Panc1 (cell line): ENCODE measurements around the gene TSPAN16. TPM values are rescaled to one million over a fixed set of nuclear protein-coding genes. Genes with fewer than 3 reads are reported as not detected.

Experiments
- ATAC-seq: fragments of 200-7000 bp; cut with Tn5 transposase; 2 replicates; pipeline ENCODE4 v1.9.1; 2020; ENCODE audit warnings: mild to moderate bottlenecking, moderate library complexity
- BruUV-seq: library from RNA; stranded (reverse); fragments of 400-500 nt; replicated peaks from 2 replicates; lab custom pipeline; 2021; lab: Mats Ljungman, UMichigan
- CTCF ChIA-PET: fragments of 300-600 bp; sonication (Branson Sonifier 250); formaldehyde crosslinking; loops from one replicate; lab custom pipeline; 2022; ENCODE audit warnings: antibody characterized with exemption; lab: Charles Lee
- POLR2A ChIA-PET: fragments of 300-600 bp; sonication (Branson Sonifier 250); formaldehyde crosslinking; loops from one replicate; lab custom pipeline; 2022; ENCODE audit warnings: antibody characterized with exemption; lab: Charles Lee
- DNase-seq: peaks from one replicate; pipeline ENCODE4 v3.0.0-alpha.2; 2010; ENCODE audit warnings: low read depth, low spot score
- H3K27ac ChIP-seq: 2 replicates; pipeline ENCODE4 v1.5.1; 2011; ENCODE audit warnings: mild to moderate bottlenecking, low read length, inconsistent platforms
- H3K27me3 ChIP-seq: fragments of 200-500 bp; sonication (Bioruptor generic); 2 replicates; pipeline ENCODE4 v1.6.0; 2014; ENCODE audit warnings: low read length, inconsistent platforms; ENCODE audit not compliant: control insufficient read depth, insufficient read depth
- H3K36me3 ChIP-seq: fragments of 200-500 bp; sonication (Bioruptor generic); 2 replicates; pipeline ENCODE4 v1.5.1; 2014; ENCODE audit warnings: inconsistent platforms, mild to moderate bottlenecking, low read length, moderate library complexity; ENCODE audit not compliant: control insufficient read depth, insufficient read depth
- H3K4me1 ChIP-seq: 2 replicates; pipeline ENCODE4 v1.5.1; 2011; ENCODE audit warnings: inconsistent platforms, mild to moderate bottlenecking, low read length, moderate library complexity; ENCODE audit not compliant: control insufficient read depth, insufficient read depth
- H3K4me3 ChIP-seq, 2 experiments: 2 replicates each; pipeline ENCODE4 v1.5.1; 2011 to 2012; ENCODE audit warnings: low read depth in 2 of 2, low read length in 2 of 2, mild to moderate bottlenecking in 2 of 2, inconsistent platforms in 1 of 2, moderate library complexity in 1 of 2
- H3K9me3 ChIP-seq: fragments of 200-500 bp; sonication (Bioruptor generic); 2 replicates; pipeline ENCODE4 v1.5.1; 2014; ENCODE audit warnings: low read depth, mild to moderate bottlenecking, inconsistent platforms, low read length, moderate library complexity; ENCODE audit not compliant: control insufficient read depth, insufficient read depth
- CTCF ChIP-seq: fragments of 450-650 bp; IDR thresholded peaks from 2 replicates; pipeline ENCODE4 v1.5.1; 2017; ENCODE audit warnings: mild to moderate bottlenecking
- POLR2AphosphoS5 ChIP-seq: IDR thresholded peaks from 2 replicates; pipeline ENCODE4 v1.6.1; 2012; ENCODE audit warnings: mild to moderate bottlenecking, low read depth, low read length, moderate library complexity
- REST ChIP-seq, 2 experiments: IDR thresholded peaks; 2 replicates each; pipeline ENCODE4 v1.6.1; 2011 to 2012; ENCODE audit warnings: low read depth in 2 of 2, control low read depth in 1 of 2, low read length in 1 of 2, mild to moderate bottlenecking in 1 of 2, moderate library complexity in 1 of 2; ENCODE audit not compliant: insufficient read depth in 1 of 2
- SIN3A ChIP-seq: IDR thresholded peaks from 2 replicates; pipeline ENCODE4 v1.6.1; 2012; ENCODE audit warnings: low read depth, mild to moderate bottlenecking, low read length, moderate library complexity, borderline replicate concordance; ENCODE audit not compliant: insufficient read depth
- TCF7L2 ChIP-seq: IDR thresholded peaks from 2 replicates; pipeline ENCODE4 v1.6.1; 2011; ENCODE audit warnings: mild to moderate bottlenecking, low read depth, low read length, inconsistent platforms
- in situ Hi-C: cut with HindIII; loops from 2 replicates; pipeline ENCODE4 v1.10.0; 2016; ENCODE audit warnings: low sequenced_read_pairs, low pct_unique_long_range_greater_than_20kb
- intact Hi-C: fragments of 100-400 bp; cut with micrococcal nuclease; formaldehyde crosslinking; loops from one replicate; pipeline ENCODE4 v1.10.0; 2022; ENCODE audit not compliant: unreplicated experiment
- total RNA-seq: library from RNA; stranded (reverse); gene quantifications from one replicate; pipeline ENCODE4 v1.2.1, GENCODE V29; 2021; ENCODE audit not compliant: unreplicated experiment

The TSPAN16 gene
- total RNA-seq, 1 experiment from 2014 or later = not detected

GRCh38 chr19:11324748-11325389 lies 28.9 kb downstream of the TSPAN16 start:
- Histone ChIP-seq H3K36me3 (no peaks in the 10 kb centered on the region; the same call in 1 of the 2 replicates), H3K27ac (peak overlapping the region; percentile 29; the same call in 1 of the 2 replicates), H3K4me3 (no peak overlapping the region), H3K9me3 (no peaks in the 10 kb centered on the region), H3K27me3 (no peaks in the 10 kb centered on the region), H3K4me1 (peaks cover 15% of the 10 kb centered on the region)
- POLR2A ChIA-PET = interaction anchor here (0.6 kb wide), 2 partner anchors 59 to 158 kb away, joined by 3 to 11 read pairs; no protein-coding TSS in a partner anchor
- no TSS peak for BruUV-seq
- CTCF ChIA-PET = no interaction called here
- 0 out of 2 replicates have a peak, but pooled peaks have one; percentile 38 for ATAC-seq
- no peak for TF ChIP-seq TCF7L2
- TF ChIP-seq CTCF = no peak
- no peak for TF ChIP-seq SIN3A
- TF ChIP-seq REST (IDR thresholded peaks at IDR 0.05; ENCODE audit: insufficient read depth in 1 of 2, low read depth in 2 of 2, low read length in 1 of 2) = no peak
- no peak for TF ChIP-seq POLR2AphosphoS5
- no peak for DNase-seq
- intact Hi-C loops (no loop called here), in situ Hi-C loops (loop anchor here (25.0 kb wide), 1 partner anchor 237 kb away; the partner anchor contains the start of gene ELOF1)

- in situ Hi-C loops = no loop called here
- H3K27ac ChIP-seq = no peak overlapping the region
Measured at GRCh38 chr19:11325544-11325943, 29.6 kb downstream of the TSPAN16 start.

More at GRCh38 chr19:11325544-11325943, 29.6 kb downstream of the TSPAN16 start:
- TF ChIP-seq SIN3A = no peak
- no peak for TF ChIP-seq REST (IDR thresholded peaks at IDR 0.05; ENCODE audit: insufficient read depth in 1 of 2, low read depth in 2 of 2, low read length in 1 of 2)
- no peak for TF ChIP-seq TCF7L2
- no peak for TF ChIP-seq CTCF
- no peak for TF ChIP-seq POLR2AphosphoS5
- H3K27me3 ChIP-seq = no peaks in the 10 kb centered on the region
- CTCF ChIA-PET = no interaction called here
- no TSS peak for BruUV-seq
- DNase-seq (no peak), ATAC-seq (no peak)
- intact Hi-C loops = no loop called here
- POLR2A ChIA-PET = interaction anchor here (0.6 kb wide), 1 partner anchor 831 kb away, joined by 5 read pairs; no protein-coding TSS in a partner anchor
- H3K4me1 ChIP-seq = peaks cover 15% of the 10 kb centered on the region
- H3K9me3 ChIP-seq = no peaks in the 10 kb centered on the region
- no peak overlapping the region for H3K4me3 ChIP-seq
- no peaks in the 10 kb centered on the region; the same call in 1 of the 2 replicates for H3K36me3 ChIP-seq
